Measurements from ENCODE around the gene SMIM10L2A. TPM values are rescaled to one million over a fixed set of nuclear protein-coding genes. Genes with fewer than 3 reads are reported as not detected.

SMIM10L2A gene
- total RNA-seq, 1 donor from 2014 or later = 9.5 TPM

DNA sequence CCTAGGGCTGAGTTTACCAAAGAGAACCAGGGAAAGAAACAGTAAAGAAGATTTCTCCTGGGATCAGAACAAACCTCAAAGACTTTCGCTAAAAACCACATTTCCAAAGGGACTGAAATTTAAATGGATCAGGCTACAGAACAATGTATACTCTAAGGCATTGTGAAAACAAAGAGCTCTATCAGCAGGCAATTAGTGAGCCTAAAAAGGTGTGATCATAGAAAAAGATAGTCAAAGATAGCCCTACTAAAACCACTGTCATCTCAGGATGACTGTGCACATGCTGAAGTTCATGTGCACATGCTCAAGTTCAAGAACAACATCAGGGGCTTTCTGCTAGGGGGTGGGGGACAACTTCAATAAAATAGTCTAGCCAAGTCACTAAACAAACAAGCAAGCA, 12.9 kb upstream of the SMIM10L2A start:
- Mint-ChIP-seq H3K9me3 (ENCODE audit: low read depth) (peaks cover 25% of the 10 kb centered on the region), H3K27ac (no peak overlapping the region), H3K4me3 (ENCODE audit: low read depth) (no peak overlapping the region), H3K4me1 (ENCODE audit: low read depth) (peaks cover 17% of the 10 kb centered on the region), H3K36me3 (ENCODE audit: insufficient read depth) (no peaks in the 10 kb centered on the region), H3K27me3 (no peaks in the 10 kb centered on the region)
- no peak for DNase-seq (ENCODE audit: low spot score, unreplicated experiment)
- TF ChIP-seq, protein P1, sequence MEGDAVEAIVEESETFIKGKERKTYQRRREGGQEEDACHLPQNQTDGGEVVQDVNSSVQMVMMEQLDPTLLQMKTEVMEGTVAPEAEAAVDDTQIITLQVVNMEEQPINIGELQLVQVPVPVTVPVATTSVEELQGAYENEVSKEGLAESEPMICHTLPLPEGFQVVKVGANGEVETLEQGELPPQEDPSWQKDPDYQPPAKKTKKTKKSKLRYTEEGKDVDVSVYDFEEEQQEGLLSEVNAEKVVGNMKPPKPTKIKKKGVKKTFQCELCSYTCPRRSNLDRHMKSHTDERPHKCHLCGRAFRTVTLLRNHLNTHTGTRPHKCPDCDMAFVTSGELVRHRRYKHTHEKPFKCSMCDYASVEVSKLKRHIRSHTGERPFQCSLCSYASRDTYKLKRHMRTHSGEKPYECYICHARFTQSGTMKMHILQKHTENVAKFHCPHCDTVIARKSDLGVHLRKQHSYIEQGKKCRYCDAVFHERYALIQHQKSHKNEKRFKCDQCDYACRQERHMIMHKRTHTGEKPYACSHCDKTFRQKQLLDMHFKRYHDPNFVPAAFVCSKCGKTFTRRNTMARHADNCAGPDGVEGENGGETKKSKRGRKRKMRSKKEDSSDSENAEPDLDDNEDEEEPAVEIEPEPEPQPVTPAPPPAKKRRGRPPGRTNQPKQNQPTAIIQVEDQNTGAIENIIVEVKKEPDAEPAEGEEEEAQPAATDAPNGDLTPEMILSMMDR (IDR thresholded peaks at IDR 0.05; ENCODE audit: unreplicated experiment) = no peak

DNA sequence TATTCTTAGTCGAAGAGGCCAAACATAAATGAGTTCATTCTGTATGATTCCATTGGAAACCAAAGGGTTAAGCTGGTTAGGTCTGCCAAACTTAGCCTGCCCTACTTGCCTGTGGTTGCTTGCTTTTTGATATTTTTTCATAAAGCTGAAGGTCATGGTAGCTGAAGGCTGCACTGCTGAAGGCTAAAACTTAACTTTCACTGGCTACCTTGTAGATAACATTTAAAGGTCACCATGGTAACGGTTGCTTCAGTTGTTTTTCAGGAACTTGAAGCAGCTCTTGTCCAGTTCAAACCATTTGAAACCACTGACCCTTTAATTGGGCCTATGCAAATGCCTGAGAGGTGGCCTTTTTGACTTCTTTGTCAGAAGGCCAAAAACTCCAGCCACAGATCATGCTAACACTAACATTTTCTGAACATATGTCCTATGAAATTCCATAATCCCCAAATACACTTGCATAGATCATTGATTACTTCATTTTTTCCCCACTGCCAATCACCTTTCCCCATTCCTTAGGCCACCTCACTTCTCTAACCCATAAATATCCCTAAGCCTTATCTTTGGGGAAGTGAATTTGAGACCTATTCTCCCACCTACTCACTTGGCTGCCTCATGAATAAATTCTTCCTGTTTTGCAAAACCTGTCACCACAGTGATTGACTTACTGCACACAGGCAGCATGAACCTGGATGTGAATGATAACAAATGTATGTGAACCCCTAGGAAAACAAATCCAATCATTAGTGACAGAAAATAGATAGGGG, 10.7 kb upstream of the SMIM10L2A start:
- no peak overlapping the region for H3K4me3 Mint-ChIP-seq (ENCODE audit: low read depth)
- H3K9me3 Mint-ChIP-seq (ENCODE audit: low read depth) = peaks cover 34% of the 10 kb centered on the region
- H3K4me1 Mint-ChIP-seq (ENCODE audit: low read depth) = peaks cover 17% of the 10 kb centered on the region
- H3K36me3 Mint-ChIP-seq (ENCODE audit: insufficient read depth) = no peaks in the 10 kb centered on the region
- TF ChIP-seq, protein P1 (IDR thresholded peaks at IDR 0.05; ENCODE audit: unreplicated experiment) = no peak
- DNase-seq (ENCODE audit: low spot score, unreplicated experiment) = no peak
- H3K27me3 Mint-ChIP-seq = no peaks in the 10 kb centered on the region
- H3K27ac Mint-ChIP-seq = no peak overlapping the region

DNA sequence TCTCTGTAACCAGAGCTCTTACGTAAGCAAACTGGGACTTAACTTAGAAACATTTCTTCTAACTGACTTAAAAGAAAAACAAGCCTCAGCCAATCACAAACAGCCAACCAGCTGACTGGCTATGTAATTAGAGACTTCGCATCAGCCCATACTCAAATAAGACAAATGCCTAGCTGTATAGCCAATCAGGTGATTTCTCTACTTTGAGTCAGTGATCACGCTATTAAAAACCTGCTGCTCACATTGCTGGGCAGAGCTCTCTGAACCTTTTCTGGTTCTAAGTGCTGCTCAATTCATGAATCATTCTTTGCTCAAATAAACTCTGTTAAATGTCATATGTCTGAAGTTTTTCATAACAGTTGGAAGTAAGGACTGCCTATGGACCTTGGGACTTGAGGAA, 9.9 kb upstream of the SMIM10L2A start:
- H3K36me3 Mint-ChIP-seq (ENCODE audit: insufficient read depth) = no peaks in the 10 kb centered on the region
- H3K4me1 Mint-ChIP-seq (ENCODE audit: low read depth) = peaks cover 14% of the 10 kb centered on the region
- no peak overlapping the region for H3K27ac Mint-ChIP-seq
- no peaks in the 10 kb centered on the region for H3K27me3 Mint-ChIP-seq
- H3K4me3 Mint-ChIP-seq (ENCODE audit: low read depth) = no peak overlapping the region
- peaks cover 39% of the 10 kb centered on the region for H3K9me3 Mint-ChIP-seq (ENCODE audit: low read depth)
- DNase-seq (ENCODE audit: low spot score, unreplicated experiment) = no peak
- TF ChIP-seq, protein P1 (IDR thresholded peaks at IDR 0.05; ENCODE audit: unreplicated experiment) = no peak

DNA sequence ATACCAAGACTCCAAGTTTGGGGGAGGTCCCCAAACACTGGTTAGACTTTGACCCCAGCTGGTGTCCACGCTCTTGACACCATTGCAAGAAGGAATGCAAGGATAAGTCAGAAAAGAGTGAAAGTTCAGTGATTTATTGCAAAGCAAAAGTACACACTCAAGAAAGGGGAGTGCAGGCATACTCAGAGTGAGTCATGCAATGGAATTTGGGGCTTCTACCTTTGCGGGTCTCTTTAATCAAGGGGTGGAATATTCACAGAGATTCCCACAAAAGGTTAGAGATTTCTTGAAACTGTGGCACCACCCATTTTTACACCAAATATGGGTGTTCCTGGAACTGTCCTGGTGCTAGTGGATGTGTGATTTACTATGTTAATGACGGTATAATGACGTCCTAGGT, 5.2 kb upstream of the SMIM10L2A start:
- DNase-seq (ENCODE audit: low spot score, unreplicated experiment) = no peak
- peaks cover under 1% of the 10 kb centered on the region for H3K4me1 Mint-ChIP-seq (ENCODE audit: low read depth)
- peaks cover 39% of the 10 kb centered on the region for H3K9me3 Mint-ChIP-seq (ENCODE audit: low read depth)
- H3K27me3 Mint-ChIP-seq = no peaks in the 10 kb centered on the region
- no peak overlapping the region for H3K27ac Mint-ChIP-seq
- no peaks in the 10 kb centered on the region for H3K36me3 Mint-ChIP-seq (ENCODE audit: insufficient read depth)
- TF ChIP-seq, protein P1 (IDR thresholded peaks at IDR 0.05; ENCODE audit: unreplicated experiment) = no peak
- no peak overlapping the region for H3K4me3 Mint-ChIP-seq (ENCODE audit: low read depth)

DNA sequence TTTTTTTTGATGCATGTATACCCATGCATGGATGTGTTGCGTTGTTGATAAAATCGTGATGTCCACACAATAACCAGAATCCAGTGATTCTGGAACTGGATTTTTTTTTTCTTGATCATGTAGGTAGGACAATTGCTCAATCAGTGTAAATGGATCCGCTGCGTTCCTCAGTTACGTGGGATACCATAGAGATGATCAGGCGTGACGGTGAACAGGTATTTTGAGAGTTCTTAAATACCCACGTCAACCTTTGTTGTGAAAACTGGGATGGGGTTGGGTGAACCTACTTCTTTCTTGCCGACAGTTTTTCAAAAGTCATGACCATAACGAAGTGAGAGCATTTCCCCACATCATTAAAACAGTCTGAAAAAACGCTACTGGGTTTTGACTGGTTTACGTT, 913 bp upstream of the SMIM10L2A start:
- no peaks in the 10 kb centered on the region for H3K27me3 Mint-ChIP-seq
- H3K4me1 Mint-ChIP-seq (ENCODE audit: low read depth) = peaks cover 5% of the 10 kb centered on the region
- TF ChIP-seq, protein P1 (IDR thresholded peaks at IDR 0.05; ENCODE audit: unreplicated experiment) = no peak
- no peaks in the 10 kb centered on the region for H3K36me3 Mint-ChIP-seq (ENCODE audit: insufficient read depth)
- H3K27ac Mint-ChIP-seq = no peak overlapping the region
- H3K9me3 Mint-ChIP-seq (ENCODE audit: low read depth) = peaks cover 24% of the 10 kb centered on the region
- no peak for DNase-seq (ENCODE audit: low spot score, unreplicated experiment)
- H3K4me3 Mint-ChIP-seq (ENCODE audit: low read depth) = peak overlapping the region; percentile 59

Data from progenitor cell of endocrine pancreas (in vitro differentiated cells).